Bronchial epithelial cell (primary cell): ENCODE data around the gene CHST5. TPM values are rescaled to one million over a fixed set of nuclear protein-coding genes. Genes with fewer than 3 reads are reported as not detected.

Source experiments
- DNase-seq: peaks from one replicate; pipeline ENCODE4 v3.0.0-alpha.2; 2010; ENCODE audit warnings: low read depth
- FAIRE-seq: peaks from 2 replicates; lab custom pipeline; 2011; peaks lifted over from hg19 to GRCh38; lab: Jason Lieb, UNC
- H3K27me3 ChIP-seq: 2 replicates; pipeline ENCODE4 v1.5.1; 2011; ENCODE audit warnings: low read length; ENCODE audit not compliant: control insufficient read depth, insufficient read depth
- H3K36me3 ChIP-seq: 2 replicates; pipeline ENCODE4 v1.5.1; 2011; ENCODE audit warnings: low read length; ENCODE audit not compliant: control insufficient read depth, insufficient read depth
- H3K4me3 ChIP-seq: 2 replicates; pipeline ENCODE4 v1.5.1; 2011; ENCODE audit warnings: mild to moderate bottlenecking, low read depth, low read length, control low read depth
- total RNA-seq: library from RNA; depleted of rRNA; stranded (reverse); fragments of >200 nt; gene quantifications from 2 replicates; pipeline ENCODE4 v1.2.1, GENCODE V29; 2014
- TF ChIP-seq, protein P1 (sequence below): IDR thresholded peaks from 2 replicates; pipeline ENCODE4 v1.5.1; 2011; ENCODE audit warnings: mild to moderate bottlenecking, moderate library complexity, low read length, control low read depth, inconsistent platforms; ENCODE audit not compliant: insufficient read depth, severe bottlenecking

The CHST5 gene
- not detected in 2 replicates for total RNA-seq

DNA sequence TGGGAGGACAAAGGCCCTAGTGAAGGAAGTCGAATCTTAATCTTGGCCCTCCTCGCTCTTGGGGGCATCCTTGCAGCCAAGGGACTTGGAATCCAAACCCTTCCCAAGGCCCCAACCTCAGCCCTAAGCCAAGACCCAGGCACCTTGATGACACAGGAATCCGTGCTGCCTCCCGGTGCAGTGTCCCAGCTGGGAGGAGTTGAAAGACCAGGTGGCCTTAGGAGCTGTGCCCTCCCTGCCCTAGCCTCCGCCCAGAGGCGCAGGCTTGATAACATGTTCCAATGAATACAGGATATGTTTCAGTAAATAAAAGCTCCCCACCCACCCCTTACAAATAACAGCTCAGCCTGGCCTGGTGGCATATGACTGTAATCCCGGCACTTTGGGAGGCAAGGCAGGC lies at the start of gene CHST5:
TSS of gene CHST5 (minus strand) at position 208 of the 400 bp plus-strand sequence. CDS start 5,724 bp downstream, outside the sequence.
- no peaks in the 10 kb centered on the region for H3K36me3 ChIP-seq
- no peak for FAIRE-seq

DNA sequence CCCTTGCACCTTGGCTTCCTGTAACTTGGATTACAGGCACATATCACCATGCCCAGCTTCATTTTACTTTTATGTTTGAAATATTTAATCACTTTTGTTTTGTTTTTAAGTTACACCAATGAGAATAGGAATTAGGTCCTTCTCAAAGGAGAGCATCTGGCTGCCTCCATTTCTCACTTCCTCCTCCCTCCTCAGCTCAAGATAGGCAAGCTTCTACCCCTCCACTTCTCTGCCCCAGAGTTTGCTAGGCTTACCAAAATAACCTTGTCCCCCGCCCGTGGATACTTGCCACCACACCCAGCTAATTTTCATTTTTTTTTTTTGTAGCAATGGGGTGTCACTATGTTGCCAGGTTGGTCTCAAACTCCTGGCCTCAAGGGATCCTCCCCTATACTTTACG lies 48.2 kb upstream of the CHST5 start:
- TF ChIP-seq, protein P1, sequence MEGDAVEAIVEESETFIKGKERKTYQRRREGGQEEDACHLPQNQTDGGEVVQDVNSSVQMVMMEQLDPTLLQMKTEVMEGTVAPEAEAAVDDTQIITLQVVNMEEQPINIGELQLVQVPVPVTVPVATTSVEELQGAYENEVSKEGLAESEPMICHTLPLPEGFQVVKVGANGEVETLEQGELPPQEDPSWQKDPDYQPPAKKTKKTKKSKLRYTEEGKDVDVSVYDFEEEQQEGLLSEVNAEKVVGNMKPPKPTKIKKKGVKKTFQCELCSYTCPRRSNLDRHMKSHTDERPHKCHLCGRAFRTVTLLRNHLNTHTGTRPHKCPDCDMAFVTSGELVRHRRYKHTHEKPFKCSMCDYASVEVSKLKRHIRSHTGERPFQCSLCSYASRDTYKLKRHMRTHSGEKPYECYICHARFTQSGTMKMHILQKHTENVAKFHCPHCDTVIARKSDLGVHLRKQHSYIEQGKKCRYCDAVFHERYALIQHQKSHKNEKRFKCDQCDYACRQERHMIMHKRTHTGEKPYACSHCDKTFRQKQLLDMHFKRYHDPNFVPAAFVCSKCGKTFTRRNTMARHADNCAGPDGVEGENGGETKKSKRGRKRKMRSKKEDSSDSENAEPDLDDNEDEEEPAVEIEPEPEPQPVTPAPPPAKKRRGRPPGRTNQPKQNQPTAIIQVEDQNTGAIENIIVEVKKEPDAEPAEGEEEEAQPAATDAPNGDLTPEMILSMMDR: no peak
- FAIRE-seq (no peak), DNase-seq (no peak)
- Histone ChIP-seq H3K27me3 (no peaks in the 10 kb centered on the region), H3K4me3 (no peak overlapping the region), H3K36me3 (no peaks in the 10 kb centered on the region)

More for the DNA sequence above, at the start of gene CHST5:
- TF ChIP-seq, protein P1: no peak
- Histone ChIP-seq H3K27me3 (peaks cover 2% of the 10 kb centered on the region), H3K4me3 (no peak within 1 kb of the TSS)
- no peak for DNase-seq

DNA sequence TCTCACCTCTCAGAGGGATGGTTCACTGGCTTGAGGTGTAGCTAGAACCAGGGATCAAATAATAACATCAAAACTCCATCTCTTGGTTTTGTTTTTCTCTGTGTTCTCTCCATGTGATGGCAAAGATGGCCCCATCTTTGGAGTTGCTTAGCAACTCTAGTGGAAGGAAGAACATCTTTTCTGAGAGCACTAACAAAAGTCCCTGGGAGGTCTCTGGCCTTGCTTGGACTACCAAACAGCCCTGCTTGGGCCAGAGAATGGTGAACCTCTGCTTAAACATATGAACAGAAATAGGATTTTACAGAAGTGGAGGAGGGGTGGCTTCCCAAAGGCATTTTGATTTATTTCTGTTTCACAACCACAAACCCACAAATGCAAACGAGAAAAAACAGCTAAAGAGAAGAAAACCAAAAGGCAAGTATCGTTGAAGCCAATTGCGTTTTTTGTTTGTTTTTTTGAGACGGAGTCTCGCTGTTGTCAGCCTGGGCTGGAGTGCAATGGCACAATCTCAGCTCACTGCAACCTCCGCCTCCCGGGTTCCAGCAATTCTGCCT lies 43.5 kb upstream of the CHST5 start:
- TF ChIP-seq, protein P1: no peak
- Histone ChIP-seq H3K4me3 (no peak overlapping the region), H3K27me3 (no peaks in the 10 kb centered on the region), H3K36me3 (no peaks in the 10 kb centered on the region)
- FAIRE-seq (no peak), DNase-seq (no peak)

DNA sequence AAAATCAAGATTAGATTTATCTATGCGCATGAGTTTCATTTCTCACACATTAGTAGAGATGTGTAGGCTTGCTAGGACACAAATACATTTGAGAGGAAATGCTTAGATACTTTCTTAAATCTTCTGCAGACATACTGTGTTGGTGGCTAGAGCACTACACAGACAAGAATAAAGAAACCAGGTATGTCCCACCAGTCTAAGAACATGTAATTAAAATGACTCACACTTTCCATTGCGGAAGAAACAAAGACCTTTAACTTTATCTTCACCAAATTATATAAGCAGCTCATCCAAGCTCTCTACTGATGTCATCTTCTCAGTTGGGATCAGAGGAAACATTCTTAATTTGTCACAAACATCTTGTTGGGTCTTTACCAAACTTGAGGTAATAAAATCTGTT lies 42.8 kb upstream of the CHST5 start:
- H3K4me3 ChIP-seq: no peak overlapping the region
- H3K36me3 ChIP-seq: peaks cover 2% of the 10 kb centered on the region
- TF ChIP-seq, protein P1: no peak
- no peak for DNase-seq
- no peak for FAIRE-seq
- H3K27me3 ChIP-seq: no peaks in the 10 kb centered on the region

DNA sequence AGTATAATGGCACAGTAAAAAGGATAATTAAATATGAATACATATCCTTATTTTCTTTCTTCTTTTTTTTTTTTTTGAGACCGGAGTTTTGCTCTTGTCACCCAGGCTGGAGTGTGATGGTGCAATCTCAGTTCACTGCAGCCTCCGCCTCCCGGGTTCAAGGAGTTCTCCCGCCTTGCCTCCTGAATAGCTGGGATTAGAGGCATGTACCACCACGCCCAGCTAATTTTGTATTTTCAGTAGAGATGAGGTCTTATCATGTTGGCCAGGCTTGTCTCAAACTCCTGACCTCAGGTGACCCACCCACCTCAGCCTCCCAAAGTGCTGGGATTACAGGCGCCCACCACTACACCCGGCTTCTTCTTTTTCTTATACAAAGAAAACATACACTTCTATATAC lies 42.3 kb upstream of the CHST5 start:
- no peaks in the 10 kb centered on the region for H3K27me3 ChIP-seq
- no peak overlapping the region for H3K4me3 ChIP-seq
- FAIRE-seq (no peak), DNase-seq (no peak)
- TF ChIP-seq, protein P1: no peak
- peaks cover 2% of the 10 kb centered on the region for H3K36me3 ChIP-seq

DNA sequence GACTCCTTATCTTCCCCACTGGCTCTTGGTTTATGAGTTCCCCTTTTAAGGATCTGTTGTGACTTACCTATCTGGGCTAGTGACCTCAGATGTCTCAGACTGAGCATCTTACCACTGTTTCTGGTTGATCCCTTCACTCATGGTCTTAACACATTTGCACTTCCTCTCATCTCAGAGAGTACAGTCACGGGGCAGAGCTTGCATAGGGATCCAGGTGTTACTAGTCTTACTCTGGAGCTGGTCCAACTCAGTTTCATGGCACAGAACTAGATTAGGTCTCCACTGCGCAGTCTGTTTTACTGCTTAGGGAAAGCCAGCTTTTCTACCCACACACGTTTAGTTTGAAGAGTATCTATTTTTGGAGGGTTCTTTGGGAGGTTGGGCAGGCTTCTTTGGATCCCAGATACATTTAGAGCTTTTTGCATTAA lies 40.5 kb upstream of the CHST5 start:
- peaks cover 9% of the 10 kb centered on the region for H3K36me3 ChIP-seq
- DNase-seq (no peak), FAIRE-seq (no peak)
- TF ChIP-seq, protein P1: no peak
- H3K4me3 ChIP-seq: no peak overlapping the region
- H3K27me3 ChIP-seq: no peaks in the 10 kb centered on the region
